Right kidney (tissue), 1 donor: ENCODE results near the gene ZNF429.
"Not testable (repeated sequence)": the region's sequence is repeated elsewhere in the genome, so short reads cannot be mapped to it uniquely, and the experiment has no call there.

Experiments
- DNase-seq: peaks from one replicate; pipeline ENCODE4 v3.0.0-alpha.2; 2016

ZNF429 gene

GRCh38 chr19:21590867-21591266, 85.5 kb downstream of the ZNF429 start:
- DNase-seq = no peak

- no peak for DNase-seq
Observed at GRCh38 chr19:21593008-21593481, 87.6 kb downstream of the ZNF429 start.

- DNase-seq = no peak
Observed at GRCh38 chr19:21593502-21593901, 88.1 kb downstream of the ZNF429 start.

- no peak for DNase-seq
Observed at GRCh38 chr19:21593934-21594820, 88.8 kb downstream of the ZNF429 start.

- no peak for DNase-seq
Observed at GRCh38 chr19:21595185-21595584, 89.8 kb downstream of the ZNF429 start.

GRCh38 chr19:21602082-21602658, 96.8 kb downstream of the ZNF429 start:
- no peak for DNase-seq

- DNase-seq = not testable (repeated sequence)
Observed at GRCh38 chr19:21602659-21603430, 97.4 kb downstream of the ZNF429 start.

- DNase-seq = peak; percentile 44
Observed at GRCh38 chr19:21603431-21604231, 98.2 kb downstream of the ZNF429 start.

GRCh38 chr19:21604351-21604926, 99.0 kb downstream of the ZNF429 start:
- peak; percentile 63 for DNase-seq
